ENCODE data around the gene PGBD5.
"Not testable (repeated sequence)": the region's sequence is repeated elsewhere in the genome, so short reads cannot be mapped to it uniquely, and the experiment has no call there.

PGBD5 gene

DNA sequence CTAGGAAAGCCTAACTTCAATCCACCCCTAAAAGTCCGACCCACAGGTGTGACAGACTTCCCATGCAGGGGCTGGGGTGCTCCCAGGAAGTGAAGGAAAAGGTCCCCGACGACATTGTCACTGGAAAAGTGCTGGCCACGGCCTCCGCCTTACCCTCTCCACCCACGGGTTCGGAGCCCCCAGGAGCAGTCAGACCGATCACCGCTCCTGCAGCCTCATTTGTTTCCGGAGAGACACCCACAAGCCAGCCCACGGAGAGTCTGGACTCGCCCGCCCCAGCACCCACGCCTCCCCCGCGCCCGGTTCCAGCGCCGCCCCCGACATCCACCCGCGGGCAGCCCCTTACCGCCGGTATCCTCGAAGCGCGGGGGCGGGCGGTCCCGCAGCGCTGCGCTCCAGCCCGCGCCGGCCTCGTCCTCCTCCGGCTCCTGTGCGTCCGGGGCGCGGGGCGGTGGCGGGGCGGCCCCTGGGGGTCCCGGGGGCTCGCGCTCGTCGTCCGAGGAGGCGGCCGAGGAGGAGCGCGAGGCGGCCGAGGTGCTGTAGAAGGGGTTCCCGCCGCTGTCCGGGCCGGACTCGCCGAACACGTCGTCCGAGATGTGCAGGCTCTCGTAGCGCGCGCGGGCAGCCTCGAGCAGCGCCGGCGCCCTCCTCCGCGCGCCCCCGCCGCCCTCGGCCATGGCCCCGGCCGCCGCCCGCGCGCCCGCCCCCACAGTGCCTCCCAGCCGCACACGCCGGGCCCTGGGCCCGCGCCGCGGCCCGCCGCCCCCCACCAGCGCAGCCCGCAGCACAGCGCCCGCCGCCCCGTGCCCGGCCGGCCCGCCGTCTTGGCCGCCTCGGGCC, 660 bp downstream of the PGBD5 start:
- DNase-seq (ENCODE audit: low read depth): no peak

DNA sequence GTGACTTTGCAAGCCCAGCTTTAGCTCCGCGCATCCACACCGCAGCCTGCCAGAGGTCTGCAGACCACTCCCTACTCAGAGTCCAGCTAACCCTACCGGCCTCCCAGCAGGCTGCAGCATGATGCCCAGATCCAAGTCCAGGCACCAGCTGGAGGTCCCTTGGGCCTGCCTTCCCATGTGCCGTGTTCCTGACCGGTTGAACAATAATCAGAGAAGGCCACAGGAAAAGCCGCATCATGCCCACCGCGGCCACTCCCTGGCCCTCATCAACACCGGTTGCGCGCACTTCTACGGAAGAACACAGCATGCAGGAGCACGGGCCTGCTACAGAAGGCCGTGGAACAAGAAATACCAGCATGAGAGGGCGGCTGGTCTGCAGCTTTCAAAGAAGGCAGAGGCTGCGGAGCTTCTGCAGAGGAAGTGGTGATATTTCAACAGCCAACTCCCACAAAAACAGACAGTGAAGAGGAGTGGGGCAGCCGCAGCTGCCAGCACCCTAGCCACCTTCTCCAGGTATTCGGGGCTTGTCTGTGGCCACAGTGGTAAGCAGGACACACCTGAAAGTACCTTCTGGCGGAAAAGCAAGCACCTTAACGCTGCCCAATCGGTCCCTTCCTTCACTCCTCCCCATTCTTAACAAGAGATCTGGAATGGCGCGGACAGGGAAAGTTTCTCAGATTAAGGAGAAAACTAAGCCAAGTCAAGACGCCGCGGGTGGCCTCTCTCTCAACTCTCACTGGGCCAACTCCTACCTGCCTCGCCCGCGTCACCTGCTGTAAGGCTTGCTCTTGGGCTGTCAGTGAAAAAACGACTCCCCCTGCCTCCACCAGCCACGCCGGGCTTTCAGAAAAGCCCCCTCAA, 1.5 kb downstream of the PGBD5 start:
- DNase-seq (ENCODE audit: low read depth): no peak

DNA sequence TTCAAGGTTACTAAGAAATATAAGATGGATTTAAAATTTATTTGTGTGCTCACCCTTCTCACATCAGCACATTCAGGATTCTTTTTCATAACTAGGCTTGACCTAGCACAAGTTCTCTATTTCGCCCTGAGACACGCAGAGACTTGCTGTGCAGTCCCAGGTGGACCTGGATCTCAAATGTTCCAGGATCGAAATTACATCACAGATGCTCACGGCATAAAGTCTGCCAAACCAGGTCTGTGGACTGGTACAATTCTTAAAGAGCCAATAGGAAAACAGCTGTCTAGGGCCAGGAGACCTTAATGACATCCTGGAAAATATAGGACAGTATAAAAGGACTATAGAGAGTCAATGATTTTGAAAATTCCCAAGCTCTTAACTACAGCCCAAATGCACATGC, 2.2 kb downstream of the PGBD5 start:
- DNase-seq (ENCODE audit: low read depth): no peak

DNA sequence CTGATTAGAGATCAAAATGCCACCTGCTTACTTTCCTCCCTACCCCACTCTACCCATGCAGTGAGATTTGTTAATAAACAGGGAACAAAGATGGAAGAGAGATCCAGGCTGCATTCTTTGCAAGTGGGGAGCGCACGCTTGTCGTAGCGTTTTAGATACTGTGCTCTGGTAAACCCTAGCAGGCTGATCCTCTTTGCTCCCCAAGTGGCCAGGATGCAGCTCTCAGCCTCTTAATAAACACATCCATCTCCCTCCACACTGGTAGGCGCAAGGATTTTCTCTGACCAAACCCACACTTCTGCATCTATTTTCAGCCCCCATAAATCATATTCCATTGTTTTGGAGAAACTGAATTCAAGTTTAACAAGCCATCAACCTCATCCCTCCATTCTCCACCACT, 2.9 kb downstream of the PGBD5 start:
- no peak for DNase-seq (ENCODE audit: low read depth)

DNA sequence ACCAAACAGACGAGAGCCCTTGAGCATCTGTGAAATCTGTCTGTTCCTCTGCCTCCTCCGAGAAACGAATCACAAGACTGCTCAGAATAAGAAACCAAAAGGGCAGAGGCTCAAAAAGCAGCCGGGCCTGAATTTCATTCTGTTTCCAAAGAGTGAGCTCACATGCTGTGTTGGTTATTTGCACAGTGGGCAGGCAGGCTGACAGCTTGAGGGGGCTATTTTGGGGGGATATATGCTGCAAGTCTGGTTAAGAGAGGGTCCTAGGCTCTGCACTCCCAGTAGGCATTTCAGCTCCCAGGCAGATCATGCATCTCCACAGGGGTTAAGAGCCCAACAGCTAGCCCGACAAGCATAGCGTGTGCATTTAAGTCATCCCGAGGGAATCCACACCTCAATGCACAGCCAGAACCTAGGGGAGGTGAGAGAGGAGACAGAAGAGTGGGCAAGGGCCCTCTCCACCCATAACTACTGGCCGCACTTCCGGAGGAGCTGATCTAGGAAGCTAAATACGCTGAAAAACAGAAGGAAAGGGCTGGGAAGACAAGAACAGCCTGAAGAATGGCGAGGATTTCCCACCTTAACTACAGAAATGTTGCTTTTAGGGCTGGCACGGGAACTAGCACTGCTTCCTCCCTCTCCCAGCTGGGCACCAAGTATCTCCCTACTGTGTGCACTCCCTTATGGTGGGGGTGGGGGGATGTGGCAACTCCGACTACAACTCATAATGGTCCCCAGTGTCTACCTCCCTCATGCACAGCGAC, 3.7 kb downstream of the PGBD5 start:
- DNase-seq (ENCODE audit: low read depth): no peak

DNA sequence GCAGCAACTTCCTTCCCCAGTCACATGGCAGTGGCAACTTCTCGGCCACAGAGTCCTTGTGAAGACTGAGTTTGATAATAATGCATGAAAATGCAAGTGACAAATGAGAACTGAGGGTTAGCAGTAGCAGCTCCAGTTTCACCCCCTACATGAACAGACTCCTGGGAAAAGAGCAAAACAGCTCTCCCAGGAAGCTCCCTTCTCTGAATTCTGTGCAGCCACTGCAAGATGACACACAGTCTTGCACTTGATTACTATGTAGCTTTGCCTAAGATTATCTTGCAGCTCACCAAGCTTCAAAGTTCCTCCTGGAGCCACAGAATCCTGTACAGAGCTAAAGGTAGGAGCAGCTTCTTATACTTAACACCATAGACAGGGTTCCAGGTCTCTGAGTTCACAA, 4.7 kb downstream of the PGBD5 start:
- no peak for DNase-seq (ENCODE audit: low read depth)

DNA sequence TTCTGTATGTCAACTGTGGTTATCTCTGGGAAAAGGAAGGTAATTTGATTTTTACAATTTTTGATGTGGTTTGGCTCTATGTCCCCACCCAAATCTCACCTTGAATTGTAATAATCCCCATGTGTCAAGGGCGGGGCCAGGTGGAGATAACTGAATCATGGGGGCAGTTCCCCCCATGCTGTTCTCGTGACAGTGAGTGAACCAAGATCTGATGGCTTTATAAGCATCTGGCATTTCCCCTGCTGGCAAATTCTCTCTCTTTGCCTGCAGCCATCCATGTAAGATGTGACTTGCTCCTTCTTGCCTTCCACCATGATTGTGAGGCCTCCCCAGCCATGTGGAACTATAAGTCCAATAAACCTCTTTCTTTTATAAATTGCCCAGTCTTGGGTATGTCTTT, 5.8 kb downstream of the PGBD5 start:
- DNase-seq (ENCODE audit: low read depth): not testable (repeated sequence)

DNA sequence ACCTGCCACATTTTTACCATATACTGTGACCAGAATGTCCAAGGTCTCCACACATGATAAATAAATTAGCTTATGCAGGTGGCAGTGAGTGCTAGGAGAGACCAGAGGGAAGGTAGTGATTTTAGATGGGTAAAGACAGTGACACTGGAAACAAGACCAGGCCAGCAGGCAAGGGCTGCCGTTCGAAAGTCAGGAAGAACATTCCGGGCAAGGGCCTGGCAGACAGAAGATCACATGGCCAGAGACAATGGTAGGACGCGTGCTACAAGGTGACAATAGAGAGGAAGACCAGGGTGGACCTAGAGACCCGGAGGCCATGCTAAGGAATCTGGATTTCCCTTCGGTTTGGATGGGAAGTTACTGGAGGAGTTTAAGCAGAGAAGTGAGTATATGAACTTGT, 9.7 kb downstream of the PGBD5 start:
- DNase-seq (ENCODE audit: low read depth): no peak

DNA sequence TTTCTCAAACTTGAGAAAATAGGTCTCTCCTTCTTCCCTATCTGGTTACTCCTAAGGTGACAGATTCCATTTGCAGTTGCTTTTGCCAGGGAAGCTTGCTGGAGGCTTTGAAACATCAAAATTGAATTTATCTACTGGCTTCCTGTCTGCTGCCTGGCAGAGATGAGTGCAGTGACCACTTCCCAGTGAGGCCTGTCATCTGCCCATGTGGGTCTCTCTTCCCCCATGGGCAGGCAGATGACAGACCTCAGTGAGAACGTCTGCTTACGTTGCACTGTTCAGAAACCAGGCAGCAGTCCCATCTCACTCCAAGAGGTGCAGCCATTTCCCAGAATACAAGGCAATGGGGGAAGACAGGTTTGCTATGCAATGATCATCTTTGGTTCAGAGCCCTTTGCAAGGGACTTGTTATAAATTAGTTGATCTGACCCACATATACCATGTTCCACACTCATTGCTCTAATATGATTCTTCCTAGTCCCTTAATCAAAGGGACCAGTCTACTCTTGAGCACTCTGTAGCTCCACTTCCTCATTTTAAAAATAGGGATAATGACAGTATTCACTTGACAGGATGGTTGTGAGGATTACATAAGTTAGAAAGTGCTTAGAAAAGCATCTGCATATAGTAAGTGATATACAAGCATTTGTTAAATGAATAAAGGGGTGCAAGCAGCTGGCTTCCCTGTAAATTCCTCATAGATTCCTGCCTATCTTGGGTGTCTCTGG, 10.6 kb downstream of the PGBD5 start:
- no peak for DNase-seq (ENCODE audit: low read depth)

DNA sequence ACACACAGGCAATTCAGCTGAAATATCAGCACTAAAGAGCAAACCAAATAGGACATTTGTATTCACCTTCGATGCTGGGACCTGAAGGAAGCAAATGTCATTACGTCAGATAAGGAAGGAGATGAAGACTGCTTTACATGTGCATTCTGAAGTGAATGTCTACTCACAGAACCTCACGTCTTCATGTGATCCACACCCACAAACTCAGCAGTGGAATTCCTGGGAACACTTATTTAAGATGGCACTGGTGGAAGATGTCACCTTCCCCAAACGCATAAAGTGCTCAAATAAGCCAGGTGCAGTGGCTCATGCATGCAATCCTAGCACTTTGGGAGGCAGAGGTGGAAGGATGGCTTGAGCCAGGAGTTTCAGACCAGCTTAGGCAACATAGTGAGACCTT, 11.4 kb downstream of the PGBD5 start:
- no peak for DNase-seq (ENCODE audit: low read depth)

DNA sequence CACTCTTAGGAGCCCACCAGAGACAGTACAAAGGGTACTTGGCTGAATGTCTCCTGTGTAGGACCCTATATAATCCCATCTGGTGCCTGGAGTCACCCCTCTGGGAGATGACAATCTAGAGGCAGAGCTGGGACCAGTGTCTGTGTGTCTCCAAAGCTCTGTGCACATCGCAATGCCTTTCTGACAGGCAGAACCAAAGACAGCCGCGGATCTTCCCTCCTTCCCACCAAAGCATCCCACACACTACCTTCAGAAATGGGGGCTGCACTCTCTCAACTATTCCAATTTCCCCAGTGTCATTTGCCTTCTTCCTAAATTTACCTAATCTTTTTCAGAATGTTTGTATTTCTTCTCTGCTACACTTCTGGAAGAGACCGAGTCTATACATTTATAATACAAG, 12.0 kb downstream of the PGBD5 start:
- DNase-seq (ENCODE audit: low read depth): no peak

DNA sequence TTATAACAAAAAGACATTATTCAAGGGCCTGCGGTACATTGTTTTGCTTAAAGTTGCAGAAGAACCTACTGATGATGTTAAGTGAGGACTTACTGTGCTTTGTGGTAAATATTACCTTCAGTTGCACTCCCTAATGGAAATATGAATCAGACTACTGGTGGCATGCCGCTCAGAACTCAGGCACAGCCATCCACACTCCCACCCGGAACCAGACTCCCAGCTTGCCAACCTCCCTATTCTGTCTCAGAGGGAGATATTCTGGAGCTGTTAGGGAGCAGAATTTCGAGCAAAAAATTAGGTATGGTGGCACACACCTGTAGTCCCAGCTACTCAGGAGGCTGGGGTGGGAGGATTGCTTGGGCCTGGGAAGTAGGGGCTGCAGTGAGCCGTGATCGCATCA, 13.1 kb downstream of the PGBD5 start:
- no peak for DNase-seq (ENCODE audit: low read depth)

DNA sequence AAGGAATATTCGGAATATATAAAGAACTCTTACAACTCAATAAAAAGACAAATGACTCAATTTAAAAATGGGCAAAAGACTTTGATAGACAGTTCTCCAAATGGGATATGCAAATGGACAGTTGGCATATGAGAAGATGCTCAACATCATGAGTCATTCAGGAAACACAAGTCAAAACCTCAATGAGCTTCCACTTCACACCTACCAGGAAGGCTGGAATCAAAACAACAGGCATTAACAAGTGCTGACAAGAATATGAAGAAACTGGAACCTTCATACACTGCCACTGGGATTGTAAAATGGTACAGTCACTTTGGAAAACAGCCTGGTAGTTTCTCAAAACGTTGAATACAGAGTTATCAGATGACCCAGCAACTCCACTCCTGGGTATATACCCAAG, 17.2 kb downstream of the PGBD5 start:
- DNase-seq (ENCODE audit: low read depth): no peak

DNA sequence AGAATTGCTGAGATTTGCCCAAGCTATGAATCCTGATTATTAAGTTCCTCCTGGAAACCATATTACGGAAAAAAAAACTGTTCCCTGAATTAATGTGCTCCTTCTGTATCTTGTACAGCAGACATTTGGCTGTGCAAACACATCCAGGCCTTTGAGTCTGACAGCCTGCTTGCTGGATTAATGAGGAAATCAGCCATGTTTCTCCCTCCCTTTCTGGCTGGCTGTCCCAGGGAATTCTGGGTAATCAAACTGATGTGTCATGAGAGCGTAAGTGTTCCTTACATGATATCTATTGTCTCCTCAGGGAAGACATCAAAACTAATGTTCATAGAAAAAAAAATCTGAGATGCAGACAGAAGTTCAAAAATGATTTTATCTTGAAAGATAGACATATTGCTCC, 18.8 kb downstream of the PGBD5 start:
- no peak for DNase-seq (ENCODE audit: low read depth)

DNA sequence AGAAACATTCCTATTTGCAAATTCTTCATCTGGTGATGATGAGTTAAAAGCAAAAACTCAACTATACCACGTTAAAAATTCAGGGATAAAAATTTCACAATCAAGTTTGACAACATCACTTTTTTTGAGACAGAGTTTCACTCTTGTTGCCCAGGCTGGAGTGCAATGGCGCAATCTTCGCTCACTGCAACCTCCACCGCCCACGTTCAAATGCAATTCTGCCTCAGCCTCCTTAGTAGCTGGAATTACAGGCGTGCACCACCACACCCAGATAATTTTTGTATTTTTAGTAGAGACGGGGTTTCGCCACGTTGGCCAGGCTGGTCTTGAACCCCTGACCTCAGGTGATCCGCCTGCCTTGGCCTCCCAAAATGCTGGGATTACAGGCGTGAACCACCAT, 19.4 kb downstream of the PGBD5 start:
- DNase-seq (ENCODE audit: low read depth): not testable (repeated sequence)

DNA sequence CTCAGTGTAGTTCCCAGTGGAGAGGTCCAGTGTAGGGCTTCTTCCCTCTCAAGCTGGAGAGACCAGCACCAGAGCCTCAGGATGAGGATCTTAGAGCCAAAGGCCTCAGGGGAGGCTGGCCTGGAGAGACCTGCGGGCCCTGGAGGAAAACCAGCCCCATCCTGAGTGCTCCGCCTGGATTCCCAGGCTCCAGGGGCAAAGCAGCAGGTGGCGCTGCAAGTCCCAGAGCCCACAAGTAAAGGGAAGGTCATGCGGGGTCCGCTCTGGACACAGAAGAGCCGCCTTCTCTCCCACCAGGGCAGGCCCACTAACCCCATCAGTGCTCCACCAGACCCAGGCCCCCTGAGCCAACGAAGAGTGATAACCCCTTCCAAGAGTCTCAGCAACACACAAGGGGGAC, 22.7 kb downstream of the PGBD5 start:
- no peak for DNase-seq (ENCODE audit: low read depth)

DNA sequence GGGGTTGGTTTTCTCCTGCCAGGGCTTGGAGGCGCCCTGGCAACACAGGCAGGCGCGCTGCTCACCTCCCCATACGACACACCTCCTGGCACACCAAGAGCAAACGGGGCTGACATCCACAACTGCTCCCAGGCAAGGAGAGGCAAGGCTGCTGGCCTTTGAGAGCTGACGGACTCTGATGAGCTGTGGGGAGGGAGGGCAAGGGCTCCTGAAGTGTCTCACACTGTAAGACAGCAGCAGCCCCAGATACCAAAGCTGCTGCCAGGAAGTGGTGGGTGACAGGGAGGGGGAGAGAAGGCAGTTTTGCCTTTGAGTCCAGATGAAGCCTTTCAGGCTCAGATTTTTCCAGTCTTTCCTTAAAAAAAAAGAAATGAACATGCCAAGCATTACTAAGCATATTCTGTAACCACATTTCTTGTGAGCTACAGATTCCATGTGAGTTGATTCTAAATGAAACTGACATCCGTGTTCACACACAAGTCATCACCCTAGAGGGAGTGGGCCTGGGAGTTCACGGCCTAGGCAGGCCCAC, 24.3 kb downstream of the PGBD5 start:
- no peak for DNase-seq (ENCODE audit: low read depth)

DNA sequence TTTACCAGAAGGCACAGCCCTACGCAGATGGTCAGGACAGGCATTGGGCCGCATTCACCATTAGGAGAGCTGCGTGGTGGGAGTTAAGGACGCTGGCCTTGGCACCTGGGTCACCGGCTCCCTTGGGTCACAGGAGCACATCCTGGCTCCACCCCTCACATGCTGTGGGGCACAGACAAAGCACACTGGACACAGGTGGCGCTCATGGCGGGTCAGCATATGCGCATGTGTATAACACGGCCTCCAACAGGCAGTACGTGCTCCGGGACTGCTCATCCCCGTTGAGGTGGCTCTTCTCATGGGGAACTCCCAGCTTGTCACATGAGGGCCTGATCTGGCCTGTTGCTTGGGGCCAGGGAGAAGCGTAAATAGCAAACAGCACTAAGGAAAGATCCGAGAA, 25.0 kb downstream of the PGBD5 start:
- no peak for DNase-seq (ENCODE audit: low read depth)

DNA sequence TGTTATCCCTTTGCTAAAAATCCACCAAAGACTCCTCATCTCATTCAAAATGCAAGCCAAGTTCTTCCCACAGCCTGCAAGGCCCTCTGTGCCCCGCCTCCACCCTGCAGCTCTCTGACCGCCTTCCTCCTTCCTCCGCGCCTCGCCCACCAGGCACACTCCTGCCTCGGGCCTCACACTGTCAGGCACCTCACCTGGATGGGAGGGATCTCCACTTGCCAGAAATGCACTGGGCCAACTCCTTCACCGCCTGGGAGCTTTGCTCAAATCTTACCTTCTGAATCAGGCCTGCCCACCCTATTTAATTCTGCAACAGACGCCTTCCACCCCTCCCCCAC, 26.2 kb downstream of the PGBD5 start:
- no peak for DNase-seq (ENCODE audit: low read depth)

DNA sequence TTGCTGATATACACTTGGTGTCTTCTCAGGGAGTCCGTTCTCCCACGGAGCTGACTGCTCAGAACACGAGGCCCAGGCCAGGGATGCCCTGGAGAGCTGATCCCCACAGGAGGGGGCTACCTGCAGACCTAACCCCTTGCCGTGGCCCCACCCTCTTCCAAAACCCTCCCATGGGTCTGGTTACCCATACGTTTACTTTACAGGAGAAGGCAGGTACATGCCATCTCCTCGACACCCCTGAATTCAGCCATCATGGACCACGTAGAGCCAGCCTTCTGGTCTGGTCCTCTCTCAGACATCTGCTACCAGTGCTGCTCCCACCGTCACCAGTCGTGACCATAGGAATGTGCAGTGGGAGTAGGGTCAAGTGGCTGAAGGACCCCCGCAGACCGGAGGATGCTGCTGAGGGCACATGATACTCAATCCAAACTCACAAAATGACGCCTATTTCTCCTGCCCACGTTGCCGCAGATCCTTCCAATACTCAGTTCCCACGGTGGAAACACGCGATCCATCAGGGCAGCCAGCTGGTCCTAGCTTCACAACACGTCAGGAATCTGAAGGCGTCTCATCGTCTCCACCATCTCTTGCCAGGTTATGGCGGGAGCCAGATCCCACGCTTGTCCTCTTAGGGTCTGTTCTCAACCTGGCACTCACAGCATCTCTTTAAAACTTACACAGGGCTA, 26.7 kb downstream of the PGBD5 start:
- DNase-seq (ENCODE audit: low read depth): no peak

DNA sequence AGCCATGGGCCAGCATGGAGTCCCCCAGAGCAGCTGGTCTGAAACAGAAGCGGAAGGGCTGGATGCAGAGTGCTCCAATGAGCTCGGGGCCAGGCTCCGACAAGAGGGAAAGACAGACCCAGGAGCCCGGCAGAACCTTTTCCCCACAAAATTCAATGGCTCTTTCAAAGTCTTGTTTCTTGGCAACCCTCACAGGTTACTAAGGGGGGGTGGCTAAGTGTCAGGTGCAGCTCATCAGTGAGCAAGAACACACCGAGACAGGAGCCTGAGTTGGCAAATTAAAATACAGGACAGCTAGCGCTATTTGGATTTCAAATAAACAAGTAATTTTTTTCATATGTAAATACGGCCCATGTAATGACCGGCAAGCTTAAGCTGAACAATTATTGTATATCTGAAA, 27.3 kb downstream of the PGBD5 start:
- no peak for DNase-seq (ENCODE audit: low read depth)
